Lung (tissue), 12 donors: ENCODE data around the gene POU2F2. TPM values are rescaled to one million over a fixed set of nuclear protein-coding genes. Genes with fewer than 3 reads are reported as not detected.

Experiments used
- ATAC-seq: fragments of 200-7000 bp; cut with Tn5 transposase; one replicate; pipeline ENCODE4 v1.9.1; 2020; ENCODE audit warnings: moderate number of reproducible peaks; ENCODE audit not compliant: insufficient read depth, low FRiP score
- DNase-seq, 3 donors: peaks; one replicate each; pipeline ENCODE4 v3.0.0-alpha.2; 2013 to 2017
- H3K27ac ChIP-seq, 2 donors: one replicate each; pipeline ENCODE4 v1.5.1; 2013; ENCODE audit warnings: mild to moderate bottlenecking in 2 of 2, moderate library complexity in 2 of 2, control low read depth in 1 of 2, inconsistent platforms in 1 of 2, low read depth in 1 of 2, low read length in 1 of 2
- H3K27me3 ChIP-seq, 3 donors: one replicate each; pipeline ENCODE4 v1.5.1; 2013; ENCODE audit warnings: low read length in 2 of 3; ENCODE audit not compliant: control insufficient read depth in 3 of 3, insufficient read depth in 3 of 3
- H3K36me3 ChIP-seq, 4 donors: one replicate each; pipeline ENCODE4 v1.5.1; 2013; ENCODE audit warnings: low read length in 4 of 4, mild to moderate bottlenecking in 1 of 4, moderate library complexity in 1 of 4; ENCODE audit not compliant: control insufficient read depth in 4 of 4, insufficient read depth in 4 of 4
- H3K4me1 ChIP-seq, 5 donors: one replicate each; pipeline ENCODE4 v1.5.1; 2013; ENCODE audit warnings: low read length in 5 of 5, mild to moderate bottlenecking in 2 of 5, moderate library complexity in 1 of 5; ENCODE audit not compliant: control insufficient read depth in 5 of 5, insufficient read depth in 5 of 5
- H3K4me3 ChIP-seq: one replicate; pipeline ENCODE4 v1.5.1; 2013; ENCODE audit warnings: mild to moderate bottlenecking, control low read depth, moderate library complexity
- H3K9ac ChIP-seq, 2 donors: one replicate each; pipeline ENCODE4 v1.5.1; 2013; ENCODE audit warnings: low read length in 2 of 2, control low read depth in 1 of 2; ENCODE audit not compliant: insufficient read depth in 1 of 2
- H3K9me3 ChIP-seq, 4 donors: one replicate each; pipeline ENCODE4 v1.5.1; 2013; ENCODE audit warnings: low read length in 3 of 4, mild to moderate bottlenecking in 1 of 4, moderate library complexity in 1 of 4; ENCODE audit not compliant: control insufficient read depth in 4 of 4, insufficient read depth in 3 of 4
- CTCF ChIP-seq: IDR thresholded peaks from 2 replicates; pipeline ENCODE4 v1.5.1; 2012; ENCODE audit warnings: mild to moderate bottlenecking; ENCODE audit errors: control extremely low read depth, extremely low read depth
- WGBS, 2 donors: extraction: QIAGEN DNeasy Blood & Tissue Kit; methylation state at CpG; one replicate each; pipeline ENCODE4 v1.1.7; 2013; 5-methylcytosine and 5-hydroxymethylcytosine counted together
- polyA plus RNA-seq, 2 donors: library from polyadenylated mRNA; stranded (reverse); fragments of 200-250 nt; gene quantifications; one replicate each; pipeline ENCODE4 v1.2.1, GENCODE V29; 2013
- total RNA-seq, 2 donors: library from RNA; depleted of rRNA in 1 of 2; stranded (reverse); fragments of >200 nt in 1 of 2; gene quantifications; one replicate each; pipeline ENCODE4 v1.2.1, GENCODE V29; 2014 to 2021
- donor health status: control.
- donor health status: control.
- donor health status: Bipolar disorder and iron deficiency.
- donor health status: healthy.
- donor health status: DM: yes; HTN: yes; CAD: no.

Gene POU2F2
- total and polyA plus RNA-seq, 4 donors = 1.9 to 11.9 (median 5.4) TPM

- Histone ChIP-seq H3K36me3 (no peaks in the 10 kb centered on the region), H3K4me3 (no peak overlapping the region), H3K4me1 (peaks cover 0 to 9% (median 0%) of the 10 kb centered on the region in 5 donors), H3K27ac (no peak overlapping the region), H3K27me3 (peaks cover 0 to 46% (median 25%) of the 10 kb centered on the region in 3 donors), H3K9ac (no peak overlapping the region), H3K9me3 (no peaks in the 10 kb centered on the region)
- TF ChIP-seq CTCF = no peak
- WGBS, 2 donors = 84 to 92% methylated on average over 7 of the region's 7 CpGs
- ATAC-seq = no peak
- no peak for DNase-seq
Observed at GRCh38 chr19:42172261-42172660, 40.0 kb upstream of the POU2F2 start.

GRCh38 chr19:42170715-42171114, 38.5 kb upstream of the POU2F2 start:
- DNase-seq = no peak
- 86 to 89% methylated on average over 16 of the region's 16 CpGs for WGBS, 2 donors

GRCh38 chr19:42169486-42170413, 37.5 kb upstream of the POU2F2 start:
- no peak for TF ChIP-seq CTCF
- WGBS, 2 donors = 74 to 91% methylated on average over 19 of the region's 19 CpGs
- DNase-seq (no peak), ATAC-seq (no peak)
- H3K9ac ChIP-seq = no peak overlapping the region
- H3K4me1 ChIP-seq = no peaks in the 10 kb centered on the region
- no peaks in the 10 kb centered on the region for H3K9me3 ChIP-seq
- H3K27ac ChIP-seq = no peak overlapping the region
- peaks cover 0 to 35% (median 12%) of the 10 kb centered on the region in 3 donors for H3K27me3 ChIP-seq
- H3K36me3 ChIP-seq = no peaks in the 10 kb centered on the region
- no peak overlapping the region for H3K4me3 ChIP-seq

More at GRCh38 chr19:42170715-42171114, 38.5 kb upstream of the POU2F2 start:
- peaks cover 0 to 2% (median 0%) of the 10 kb centered on the region in 5 donors for H3K4me1 ChIP-seq
- TF ChIP-seq CTCF = no peak
- H3K4me3 ChIP-seq = no peak overlapping the region
- no peaks in the 10 kb centered on the region for H3K9me3 ChIP-seq
- ATAC-seq = no peak
- peaks cover 0 to 43% (median 22%) of the 10 kb centered on the region in 3 donors for H3K27me3 ChIP-seq
- H3K27ac ChIP-seq = no peak overlapping the region
- no peaks in the 10 kb centered on the region for H3K36me3 ChIP-seq
- no peak overlapping the region for H3K9ac ChIP-seq
